ENCODE data around the gene ACE2. TPM values are rescaled to one million over a fixed set of nuclear protein-coding genes. Genes with fewer than 3 reads are reported as not detected.
A peak's percentile ranks its signal among the peaks of the same experiment; 100 is the strongest.

ACE2 gene
- total and polyA plus RNA-seq, 9 of the 15 experiments (the other 6 are each of a cell fraction or from before 2014, with no cell fraction given) = 0.03 to 0.09 (median 0.07) TPM; not detected in 6

- no peak for TF ChIP-seq ARID4B (CRISPR knock-in tag; IDR thresholded peaks at IDR 0.05)
Observed at GRCh38 chrX:15524417-15524816, 76.3 kb downstream of the ACE2 start (continued).

GRCh38 chrX:15523088-15523487 is 77.7 kb downstream of the ACE2 start:
- in situ Hi-C loops (cut with MboI) = no loop called here
- peak in 1 of 2 experiments; percentile 61; a peak in 1 of 4 replicates for TF ChIP-seq RCOR1 (IDR thresholded peaks at IDR 0.05; ENCODE audit: borderline replicate concordance in 1 of 2, low read depth in 2 of 2, low read length in 2 of 2)
- no peak for TF ChIP-seq STAT6 (CRISPR knock-in tag; IDR thresholded peaks at IDR 0.05)
- TF ChIP-seq KDM1A (IDR thresholded peaks at IDR 0.05) = 0 out of 4 replicates have a peak, but pooled peaks of 1 of the 2 experiments have one; percentile 23
- no peak for TF ChIP-seq CBFB (CRISPR knock-in tag; IDR thresholded peaks at IDR 0.05)
- no peak for TF ChIP-seq IFI16 (CRISPR knock-in tag; IDR thresholded peaks at IDR 0.05)
- 0 out of 2 replicates have a peak, but pooled peaks have one; percentile 19 for TF ChIP-seq CBFA2T2 (conservative IDR thresholded peaks at IDR 0.05)
- TF ChIP-seq ARID1B (IDR thresholded peaks at IDR 0.05) = peak; percentile 24; the same call in 1 of the 2 replicates
- no peak for TF ChIP-seq ZFP91 (CRISPR knock-in tag; IDR thresholded peaks at IDR 0.05)
- TF ChIP-seq SAFB (IDR thresholded peaks at IDR 0.05; ENCODE audit: borderline replicate concordance, low read depth, low read length) = no peak
- no peak for TF ChIP-seq STAG1 (CRISPR knock-in tag; IDR thresholded peaks at IDR 0.05; ENCODE audit: borderline replicate concordance)
- TF ChIP-seq L3MBTL2 (IDR thresholded peaks at IDR 0.05) = no peak
- no peak for TF ChIP-seq BCL6 (CRISPR knock-in tag; IDR thresholded peaks at IDR 0.05)
- TF ChIP-seq RBM17 (IDR thresholded peaks at IDR 0.05; ENCODE audit: borderline replicate concordance, low read depth, low read length) = no peak

More at GRCh38 chrX:15523088-15523487, 77.7 kb downstream of the ACE2 start:
- no peaks in the 10 kb centered on the region for H3K79me2 ChIP-seq (ENCODE audit: control insufficient read depth, insufficient read depth, low read length)
- DNase-seq (ENCODE audit: extremely low read depth in 1 of 4, low spot score in 3 of 4) (no peak), ATAC-seq (no peak; the same call in 2 of the 3 replicates), FAIRE-seq (no peak)
- H3K9me3 ChIP-seq (replicated peaks; ENCODE audit: control insufficient read depth, insufficient read depth, low read depth, low read length) = no peaks in the 10 kb centered on the region
- H3K4me2 ChIP-seq (ENCODE audit: insufficient read depth, low read length) = no peak overlapping the region
- no peaks in the 10 kb centered on the region for H4K20me1 ChIP-seq (replicated peaks; ENCODE audit: control insufficient read depth, insufficient read depth, low read length)
- POLR2A ChIA-PET = interaction anchor here (1.3 kb wide), 1 partner anchor 35 kb away, joined by 4 read pairs; no protein-coding TSS in a partner anchor
- no peaks in the 10 kb centered on the region for H3K27me3 ChIP-seq (ENCODE audit: control insufficient read depth in 2 of 2, insufficient read depth in 2 of 2, low read length in 2 of 2)
- no peak overlapping the region for H2AFZ ChIP-seq (ENCODE audit: low read depth, low read length)
- intact Hi-C loops (cut with micrococcal nuclease) = no loop called here
- no peak overlapping the region for H3K4me3 ChIP-seq
- CTCF ChIA-PET (ENCODE audit: low intra/inter-chr PET ratio) = no interaction called here
- peaks cover 0 to 8% of the 10 kb centered on the region in 2 experiments; a peak in 3 of 5 replicates for H3K4me1 ChIP-seq (replicated peaks in 1 of 2; ENCODE audit: control insufficient read depth in 2 of 2, insufficient read depth in 2 of 2, low read length in 2 of 2)
- H3K9me1 ChIP-seq (ENCODE audit: control insufficient read depth, insufficient read depth, low read length) = no peaks in the 10 kb centered on the region
- H3K9ac ChIP-seq (ENCODE audit: insufficient read depth in 1 of 2, low read depth in 2 of 2, low read length in 2 of 2) = no peak overlapping the region
- no peak overlapping the region for H3K27ac ChIP-seq (ENCODE audit: extremely low read depth, low read depth, low read length)
- no TSS peak for BruUV-seq (replicated peaks)
- no peaks in the 10 kb centered on the region for H3K36me3 ChIP-seq (ENCODE audit: control insufficient read depth, insufficient read depth, low read length)
